Aorta (tissue), 5 donors: ENCODE results near the gene DTWD2. TPM values are rescaled to one million over a fixed set of nuclear protein-coding genes. Genes with fewer than 3 reads are reported as not detected.
"Not testable (repeated sequence)": the region's sequence is repeated elsewhere in the genome, so short reads cannot be mapped to it uniquely, and the experiment has no call there.

Experiments
- ATAC-seq: fragments of 200-7000 bp; cut with Tn5 transposase; one replicate; pipeline ENCODE4 v1.9.1; 2022; ENCODE audit warnings: moderate library complexity; ENCODE audit not compliant: low FRiP score
- DNase-seq, 2 donors: peaks; one replicate each; pipeline ENCODE4 v3.0.0-alpha.2; 2020
- H3K27ac ChIP-seq, 2 donors: one replicate each; pipeline ENCODE4 v1.5.1; 2013; ENCODE audit warnings: low read length in 2 of 2, mild to moderate bottlenecking in 2 of 2, moderate library complexity in 2 of 2, control low read depth in 1 of 2, inconsistent platforms in 1 of 2, low read depth in 1 of 2
- H3K27me3 ChIP-seq, 2 donors: one replicate each; pipeline ENCODE4 v1.6.1; 2013; ENCODE audit warnings: control low read depth in 1 of 2, low read length in 1 of 2, mild to moderate bottlenecking in 1 of 2, moderate library complexity in 1 of 2; ENCODE audit not compliant: insufficient read depth in 2 of 2, control insufficient read depth in 1 of 2
- H3K36me3 ChIP-seq, 2 donors: one replicate each; pipeline ENCODE4 v1.6.1; 2013; ENCODE audit warnings: control low read depth in 1 of 2, low read length in 1 of 2, mild to moderate bottlenecking in 1 of 2; ENCODE audit not compliant: insufficient read depth in 2 of 2, control insufficient read depth in 1 of 2
- H3K4me1 ChIP-seq, 2 donors: one replicate each; pipeline ENCODE4 v1.6.1; 2013; ENCODE audit warnings: low read length in 2 of 2, control low read depth in 1 of 2, mild to moderate bottlenecking in 1 of 2, moderate library complexity in 1 of 2; ENCODE audit not compliant: insufficient read depth in 2 of 2, control insufficient read depth in 1 of 2
- H3K4me3 ChIP-seq, 2 donors: one replicate each; pipeline ENCODE4 v1.5.1; 2013; ENCODE audit warnings: low read length in 2 of 2, control low read depth in 1 of 2, mild to moderate bottlenecking in 1 of 2
- H3K9me3 ChIP-seq: one replicate; pipeline ENCODE4 v1.6.1; 2013; ENCODE audit warnings: mild to moderate bottlenecking, low read length; ENCODE audit not compliant: control insufficient read depth
- WGBS, 2 donors: extraction: QIAGEN DNeasy Blood & Tissue Kit; methylation state at CpG; one replicate each; pipeline ENCODE4 v1.1.7; 2013; 5-methylcytosine and 5-hydroxymethylcytosine counted together
- intact Hi-C, 2 donors: fragments of 100-400 bp; cut with DNase I; formaldehyde crosslinking; loops; one replicate each; pipeline versions ENCODE4 v1.14.2 to v1.15.0; 2022
- polyA plus RNA-seq, 2 donors: library from polyadenylated mRNA; stranded (reverse); fragments of 200-250 nt; gene quantifications; one replicate each; pipeline ENCODE4 v1.2.3, GENCODE V29; 2013
- total RNA-seq, 2 donors: library from RNA; stranded (reverse); fragmentation: NEBNext Ultra II Directional; extraction: Animal tissue kit (Norgen Biotek cat#: 25700); gene quantifications; one replicate each; pipeline ENCODE4 v1.2.1, GENCODE V29; 2021
- donor health status: healthy with polysubstance abuse.
- donor health status: Bipolar disorder and iron deficiency.
- donor health status: DM: no; HTN: no; CAD: no.
- donor health status: DM: no; HTN: no; CAD: no.
- donor health status: DM: yes; HTN: yes; CAD: no.

Gene DTWD2
- total and polyA plus RNA-seq, 4 donors, result 0.88 to 6.3 (median 2.8) TPM

GRCh38 chr5:118990582-118990981 is 2.2 kb upstream of the DTWD2 start:
- intact Hi-C loops, result no loop called here

GRCh38 chr5:118989816-118990215 is 1.5 kb upstream of the DTWD2 start:
- WGBS, 2 donors, result 78 to 79% methylated on average over 6 of the region's 6 CpGs
- ATAC-seq, result no peak
- H3K9me3 ChIP-seq, result no peaks in the 10 kb centered on the region
- H3K4me3 ChIP-seq, result no peak overlapping the region
- DNase-seq, result no peak
- intact Hi-C loops, result loop anchor here (2.0 to 10.0 kb wide), 4 partner anchors 83 to 423 kb away; no protein-coding TSS in a partner anchor
- no peaks in the 10 kb centered on the region for H3K27me3 ChIP-seq
- H3K36me3 ChIP-seq, result no peaks in the 10 kb centered on the region
- H3K4me1 ChIP-seq, result no peaks in the 10 kb centered on the region
- H3K27ac ChIP-seq, result no peak overlapping the region

More at GRCh38 chr5:118990582-118990981, 2.2 kb upstream of the DTWD2 start:
- WGBS, 2 donors, result 77 to 86% methylated on average over 1 of the region's 1 CpG
- Histone ChIP-seq H3K36me3 (no peaks in the 10 kb centered on the region), H3K27ac (no peak overlapping the region), H3K4me3 (no peak overlapping the region), H3K27me3 (no peaks in the 10 kb centered on the region), H3K9me3 (peaks cover 2% of the 10 kb centered on the region), H3K4me1 (no peaks in the 10 kb centered on the region)
- DNase-seq, result no peak
- no peak for ATAC-seq

- ATAC-seq, result no peak
- intact Hi-C loops, result loop anchor here (2.0 to 10.0 kb wide), 4 partner anchors 84 to 424 kb away; no protein-coding TSS in a partner anchor
Observed at GRCh38 chr5:118988866-118989180, 476 bp upstream of the DTWD2 start.

GRCh38 chr5:118984602-118985001 is 3.7 kb downstream of the DTWD2 start:
- DNase-seq, result no peak
- Histone ChIP-seq H3K4me3 (no peak overlapping the region), H3K27ac (no peak overlapping the region), H3K36me3 (no peaks in the 10 kb centered on the region), H3K27me3 (no peaks in the 10 kb centered on the region), H3K4me1 (no peaks in the 10 kb centered on the region), H3K9me3 (no peaks in the 10 kb centered on the region)
- intact Hi-C loops, result loop anchor here (5.0 to 10.0 kb wide), 2 partner anchors 350 to 428 kb away; no protein-coding TSS in a partner anchor
- ATAC-seq, result no peak

More at GRCh38 chr5:118988866-118989180, 476 bp upstream of the DTWD2 start:
- no peak overlapping the region for H3K27ac ChIP-seq
- no peaks in the 10 kb centered on the region for H3K36me3 ChIP-seq
- 29 to 35% methylated on average over 9 of the region's 9 CpGs for WGBS, 2 donors
- H3K4me1 ChIP-seq, result no peaks in the 10 kb centered on the region
- DNase-seq, result no peak
- H3K4me3 ChIP-seq, result peak overlapping the region; percentile 3 to 32
- H3K27me3 ChIP-seq, result no peaks in the 10 kb centered on the region
- H3K9me3 ChIP-seq, result no peaks in the 10 kb centered on the region

- Histone ChIP-seq H3K4me1 (no peaks in the 10 kb centered on the region), H3K27me3 (no peaks in the 10 kb centered on the region), H3K4me3 (no peak overlapping the region), H3K27ac (no peak overlapping the region), H3K36me3 (no peaks in the 10 kb centered on the region), H3K9me3 (no peaks in the 10 kb centered on the region)
- intact Hi-C loops, result loop anchor here (10.0 kb wide), 1 partner anchor 353 kb away; no protein-coding TSS in a partner anchor
- DNase-seq, result no peak
- ATAC-seq, result no peak
Observed at GRCh38 chr5:118981783-118982182, 6.6 kb downstream of the DTWD2 start.

GRCh38 chr5:118980438-118980837 is 7.9 kb downstream of the DTWD2 start:
- intact Hi-C loops, result loop anchor here (10.0 kb wide), 1 partner anchor 354 kb away; no protein-coding TSS in a partner anchor
- WGBS, 2 donors, result 93 to 96% methylated on average over 1 of the region's 1 CpG

GRCh38 chr5:118980017-118980416 is 8.3 kb downstream of the DTWD2 start:
- 96 to 97% methylated on average over 2 of the region's 2 CpGs for WGBS, 2 donors
- Histone ChIP-seq H3K27ac (no peak overlapping the region), H3K4me1 (no peaks in the 10 kb centered on the region), H3K4me3 (no peak overlapping the region), H3K9me3 (no peaks in the 10 kb centered on the region), H3K36me3 (no peaks in the 10 kb centered on the region), H3K27me3 (no peaks in the 10 kb centered on the region)
- intact Hi-C loops, result loop anchor here (10.0 kb wide), 1 partner anchor 355 kb away; no protein-coding TSS in a partner anchor
- ATAC-seq (no peak), DNase-seq (no peak)

More at GRCh38 chr5:118980438-118980837, 7.9 kb downstream of the DTWD2 start:
- no peak overlapping the region for H3K27ac ChIP-seq
- ATAC-seq (no peak), DNase-seq (no peak)
- no peaks in the 10 kb centered on the region for H3K36me3 ChIP-seq
- H3K27me3 ChIP-seq, result no peaks in the 10 kb centered on the region
- no peaks in the 10 kb centered on the region for H3K4me1 ChIP-seq
- no peak overlapping the region for H3K4me3 ChIP-seq
- no peaks in the 10 kb centered on the region for H3K9me3 ChIP-seq

GRCh38 chr5:118973779-118974445 is 14.4 kb downstream of the DTWD2 start:
- H3K27me3 ChIP-seq, H3K9me3 ChIP-seq, H3K4me1 ChIP-seq, H3K36me3 ChIP-seq, H3K27ac ChIP-seq, ATAC-seq, DNase-seq, intact Hi-C loops, H3K4me3 ChIP-seq: not testable (repeated sequence)
- 97% methylated on average over 23 of the region's 23 CpGs for WGBS, 2 donors

GRCh38 chr5:118968925-118969375 is 19.4 kb downstream of the DTWD2 start:
- DNase-seq, result peak; percentile 52 to 73
- Histone ChIP-seq H3K27me3 (no peaks in the 10 kb centered on the region), H3K4me3 (no peak overlapping the region), H3K4me1 (no peaks in the 10 kb centered on the region), H3K27ac (no peak overlapping the region), H3K9me3 (no peaks in the 10 kb centered on the region), H3K36me3 (no peaks in the 10 kb centered on the region)
- intact Hi-C loops, result no loop called here
- peak; percentile 57 for ATAC-seq
- 26 to 36% methylated on average over 4 of the region's 4 CpGs for WGBS, 2 donors
